ACC112 (cell line): Measurements from ENCODE around the gene TMEM26.
A peak's percentile ranks its signal among the peaks of the same experiment; 100 is the strongest.

Experiments
- H2AFZ ChIP-seq: fragments of 200-600 bp; sonication (generic); one replicate; pipeline ENCODE4 v1.6.0; 2017; ENCODE audit warnings: antibody characterized with exemption, low read length; ENCODE audit not compliant: unreplicated experiment
- H3K27ac ChIP-seq: fragments of 200-600 bp; sonication (generic); 2 replicates; pipeline ENCODE4 v1.5.1; 2014; ENCODE audit warnings: low read depth, mild to moderate bottlenecking, antibody characterized with exemption, low read length, moderate library complexity
- H3K27me3 ChIP-seq: fragments of 200-600 bp; sonication (generic); 2 replicates; pipeline ENCODE4 v1.6.1; 2014; ENCODE audit warnings: mild to moderate bottlenecking, antibody characterized with exemption, low read length, moderate library complexity, mixed read lengths; ENCODE audit not compliant: insufficient read depth
- H3K36me3 ChIP-seq: fragments of 200-600 bp; sonication (generic); 2 replicates; pipeline ENCODE4 v1.6.1; 2016; ENCODE audit warnings: mild to moderate bottlenecking, antibody characterized with exemption, low read length, moderate library complexity, mixed read lengths; ENCODE audit not compliant: insufficient read depth
- H3K4me1 ChIP-seq: fragments of 200-600 bp; sonication (generic); one replicate; pipeline ENCODE4 v1.6.1; 2016; ENCODE audit warnings: low read length, mixed read lengths; ENCODE audit not compliant: insufficient read depth, unreplicated experiment, control insufficient read depth
- H3K4me3 ChIP-seq: fragments of 200-600 bp; sonication (generic); 2 replicates; pipeline ENCODE4 v1.5.1; 2014; ENCODE audit warnings: mild to moderate bottlenecking, low read depth, low read length
- H3K79me2 ChIP-seq: fragments of 200-600 bp; sonication (generic); one replicate; pipeline ENCODE4 v1.6.0; 2016; ENCODE audit warnings: low read length; ENCODE audit not compliant: control insufficient read depth, unreplicated experiment, insufficient read depth

Gene TMEM26

GRCh38 chr10:61452655-61453641 is at the start of gene TMEM26:
TSS of gene TMEM26 (minus strand) at chr10:61453381. CDS start at chr10:61453081, 300 bp downstream.
- Histone ChIP-seq H3K36me3 (no peaks in the 10 kb centered on the region), H3K4me1 (no peaks in the 10 kb centered on the region), H3K27ac (no peak within 1 kb of the TSS), H3K4me3 (peak within 1 kb of the TSS; percentile 80), H2AFZ (peak within 1 kb of the TSS; percentile 55), H3K79me2 (no peaks in the 10 kb centered on the region), H3K27me3 (no peaks in the 10 kb centered on the region)

DNA sequence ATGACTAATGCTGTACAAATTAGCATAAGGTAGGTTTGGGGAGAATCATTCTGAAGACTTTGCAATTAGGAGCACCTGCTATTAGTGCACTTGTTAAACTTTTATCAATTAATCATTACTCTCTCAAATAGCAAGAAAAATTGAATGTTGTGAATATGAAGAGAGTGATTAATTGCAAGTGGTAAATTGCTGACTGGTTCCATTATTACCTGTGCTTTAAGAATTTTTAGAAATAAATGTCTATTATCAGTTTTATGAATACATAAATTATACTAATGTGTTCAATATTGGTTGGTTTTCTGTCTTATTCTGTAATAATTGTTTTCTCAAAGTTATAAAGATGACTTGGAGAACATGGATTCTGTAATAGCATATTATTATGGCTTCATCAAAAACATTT is 47.3 kb upstream of the TMEM26 start:
- no peak overlapping the region for H3K27ac ChIP-seq
- no peak overlapping the region for H2AFZ ChIP-seq
- peaks cover 9% of the 10 kb centered on the region for H3K4me1 ChIP-seq
- H3K79me2 ChIP-seq = no peaks in the 10 kb centered on the region
- no peaks in the 10 kb centered on the region for H3K36me3 ChIP-seq
- H3K4me3 ChIP-seq = no peak overlapping the region
- H3K27me3 ChIP-seq = no peaks in the 10 kb centered on the region

DNA sequence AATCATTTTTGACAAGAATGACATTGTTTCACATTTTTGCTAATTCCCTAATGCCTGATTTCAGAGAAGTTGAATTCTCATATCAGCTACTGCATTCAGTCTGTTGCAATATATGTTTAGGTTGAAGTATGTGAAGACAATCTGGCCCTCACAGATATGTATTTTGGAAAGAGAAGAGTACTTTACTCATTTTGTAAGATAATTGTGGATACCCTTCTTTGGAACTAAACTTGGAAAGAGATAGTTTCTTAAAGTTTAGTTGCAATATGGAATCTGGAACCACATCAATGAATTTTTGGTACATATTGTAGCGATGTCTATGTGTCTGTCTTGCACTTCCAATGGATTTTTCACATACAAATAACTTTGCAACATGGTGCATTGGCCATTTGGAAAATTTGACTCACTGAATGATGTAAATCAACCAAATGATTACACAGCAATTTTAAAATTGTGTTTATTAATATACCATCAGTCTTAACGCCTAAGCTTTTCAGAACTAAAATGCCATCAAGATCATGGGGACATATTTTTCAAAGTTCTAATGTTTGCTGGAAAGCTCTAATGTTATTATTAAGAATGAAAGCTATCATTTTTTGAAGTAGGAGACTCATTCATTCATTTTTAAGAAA is 39.3 kb upstream of the TMEM26 start:
- Histone ChIP-seq H3K4me3 (no peak overlapping the region), H3K36me3 (no peaks in the 10 kb centered on the region), H3K4me1 (peaks cover 5% of the 10 kb centered on the region), H3K79me2 (no peaks in the 10 kb centered on the region), H3K27me3 (no peaks in the 10 kb centered on the region), H3K27ac (no peak overlapping the region), H2AFZ (no peak overlapping the region)

DNA sequence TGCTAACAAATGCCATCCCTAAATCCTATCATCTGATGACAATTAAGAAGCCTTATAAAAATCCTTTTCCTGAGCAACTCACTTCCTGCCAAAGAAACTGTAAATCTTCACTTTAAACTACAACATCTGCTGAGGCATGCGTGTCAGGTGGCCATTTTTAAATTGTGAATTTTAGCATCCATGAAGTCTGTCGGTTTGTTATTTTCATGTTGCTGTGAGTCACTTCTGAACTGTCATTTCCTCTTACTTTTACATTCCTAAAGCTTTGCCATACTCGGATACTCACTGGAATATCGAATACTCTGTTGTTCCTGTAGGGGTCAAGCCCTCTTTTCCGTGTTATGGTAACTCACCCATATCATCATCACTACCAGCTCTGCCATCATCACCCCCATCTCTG is 34.3 kb upstream of the TMEM26 start:
- peak overlapping the region; percentile 19; the same call in 1 of the 2 replicates for H3K4me3 ChIP-seq
- H2AFZ ChIP-seq = no peak overlapping the region
- H3K4me1 ChIP-seq = peaks cover 23% of the 10 kb centered on the region
- H3K27me3 ChIP-seq = no peaks in the 10 kb centered on the region
- H3K36me3 ChIP-seq = no peaks in the 10 kb centered on the region
- H3K79me2 ChIP-seq = no peaks in the 10 kb centered on the region
- peak overlapping the region; percentile 6; the same call in 1 of the 2 replicates for H3K27ac ChIP-seq

DNA sequence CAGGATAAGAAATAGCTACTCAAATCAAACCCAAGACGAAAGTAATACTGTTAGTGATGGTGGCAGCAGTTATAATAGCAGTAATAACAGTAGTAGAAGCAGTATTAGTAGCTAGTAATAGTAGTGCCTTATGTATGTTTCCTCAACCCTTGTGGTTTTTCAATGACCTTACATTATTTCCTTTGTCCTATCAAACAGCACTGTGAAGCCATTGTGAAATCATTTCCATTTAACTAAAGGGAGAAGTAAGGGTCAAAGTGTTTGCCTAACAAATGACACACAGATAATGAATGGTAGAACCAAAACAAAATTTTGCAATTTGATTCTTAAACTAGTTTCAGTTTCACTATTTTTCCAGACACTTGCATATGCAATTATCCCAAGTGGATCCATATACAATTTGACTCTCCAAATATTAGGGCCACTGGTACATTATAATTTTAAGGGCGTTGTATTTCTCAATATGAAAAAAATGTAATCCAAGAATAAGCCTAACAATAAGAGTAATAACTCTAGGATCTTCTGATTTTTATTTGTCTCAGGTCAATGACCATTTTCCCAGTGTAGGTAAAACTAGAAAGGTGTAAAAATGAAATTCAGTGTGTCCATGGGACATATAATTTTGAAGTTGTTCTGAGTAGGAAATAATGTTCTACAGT is 33.7 kb upstream of the TMEM26 start:
- Histone ChIP-seq H3K4me1 (peaks cover 23% of the 10 kb centered on the region), H3K27me3 (no peaks in the 10 kb centered on the region), H3K4me3 (peak overlapping the region; percentile 19; the same call in 1 of the 2 replicates), H3K36me3 (no peaks in the 10 kb centered on the region), H3K27ac (peak overlapping the region; percentile 6; the same call in 1 of the 2 replicates), H3K79me2 (no peaks in the 10 kb centered on the region), H2AFZ (no peak overlapping the region)

DNA sequence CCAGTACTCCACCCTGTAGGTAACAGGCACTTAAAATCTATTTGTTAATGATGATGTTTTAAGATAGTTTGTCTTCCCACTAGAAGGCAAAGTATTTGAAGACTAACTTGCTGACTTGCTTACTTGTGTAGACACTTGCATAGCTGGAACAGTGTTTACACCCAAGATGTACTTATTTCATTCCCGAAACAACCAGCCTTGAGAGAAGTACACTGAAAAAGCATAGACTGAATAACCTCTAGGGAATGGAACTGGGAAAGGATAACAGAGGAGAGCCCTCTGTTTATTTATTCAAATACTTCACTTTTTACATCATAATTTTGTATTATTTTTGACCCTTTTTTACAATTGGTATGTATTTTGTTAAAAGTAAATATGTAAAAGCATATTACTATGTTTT is 33.1 kb upstream of the TMEM26 start:
- Histone ChIP-seq H3K27me3 (no peaks in the 10 kb centered on the region), H3K36me3 (no peaks in the 10 kb centered on the region), H3K4me3 (no peak overlapping the region), H3K4me1 (peaks cover 23% of the 10 kb centered on the region), H2AFZ (no peak overlapping the region), H3K27ac (0 out of 2 replicates have a peak overlapping the region, but pooled peaks have one; percentile 6), H3K79me2 (no peaks in the 10 kb centered on the region)

GRCh38 chr10:61481597-61481996 is 28.4 kb upstream of the TMEM26 start:
- Histone ChIP-seq H3K79me2 (no peaks in the 10 kb centered on the region), H3K36me3 (no peaks in the 10 kb centered on the region), H2AFZ (no peak overlapping the region), H3K4me3 (no peak overlapping the region), H3K27ac (no peak overlapping the region), H3K27me3 (no peaks in the 10 kb centered on the region), H3K4me1 (peaks cover 13% of the 10 kb centered on the region)

DNA sequence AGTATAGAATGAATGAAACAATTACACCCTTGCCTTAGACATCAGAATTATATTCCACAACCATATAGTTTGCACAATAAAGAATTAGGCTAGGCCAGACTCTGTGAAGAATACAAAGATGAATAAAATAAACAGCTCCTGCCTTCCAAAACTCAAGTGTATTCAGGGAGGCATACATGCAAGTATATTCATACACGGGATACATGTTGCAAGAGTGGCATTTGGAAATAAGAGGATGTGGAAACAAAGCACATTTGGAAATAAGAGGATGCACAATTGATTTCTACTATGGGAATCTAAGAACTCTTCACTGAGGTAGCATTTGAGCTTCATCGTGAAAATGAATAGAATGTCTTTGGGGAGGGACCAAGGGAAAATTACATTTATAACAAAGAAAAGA is 27.0 kb upstream of the TMEM26 start:
- H3K27me3 ChIP-seq = no peaks in the 10 kb centered on the region
- no peak overlapping the region for H3K4me3 ChIP-seq
- no peak overlapping the region for H3K27ac ChIP-seq
- H3K4me1 ChIP-seq = peaks cover 7% of the 10 kb centered on the region
- H2AFZ ChIP-seq = no peak overlapping the region
- H3K79me2 ChIP-seq = no peaks in the 10 kb centered on the region
- H3K36me3 ChIP-seq = no peaks in the 10 kb centered on the region

GRCh38 chr10:61478621-61479312 is 25.6 kb upstream of the TMEM26 start:
- Histone ChIP-seq H3K4me1 (peaks cover 10% of the 10 kb centered on the region), H2AFZ (no peak overlapping the region), H3K36me3 (no peaks in the 10 kb centered on the region), H3K27ac (no peak overlapping the region), H3K4me3 (no peak overlapping the region), H3K79me2 (no peaks in the 10 kb centered on the region), H3K27me3 (no peaks in the 10 kb centered on the region)

DNA sequence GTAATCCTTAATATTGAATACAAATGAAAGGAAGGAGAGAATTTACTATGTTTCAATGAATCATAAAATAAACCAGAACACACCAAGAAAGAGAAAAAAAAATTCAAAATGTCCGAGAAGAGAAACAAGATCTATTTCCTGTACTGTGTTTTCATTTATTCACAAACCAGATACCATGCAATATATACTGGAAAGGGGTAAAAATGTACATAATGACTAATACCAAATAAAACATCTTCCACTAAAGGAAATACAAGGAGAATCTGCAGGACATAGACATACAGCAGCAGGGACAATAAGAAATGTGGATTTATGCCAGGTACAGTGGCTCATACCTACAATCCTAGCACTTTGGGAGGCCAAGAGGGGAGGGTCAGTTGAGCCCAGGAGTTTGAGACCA is 24.3 kb upstream of the TMEM26 start:
- Histone ChIP-seq H3K27me3 (no peaks in the 10 kb centered on the region), H3K79me2 (no peaks in the 10 kb centered on the region), H3K36me3 (no peaks in the 10 kb centered on the region), H3K27ac (0 out of 2 replicates have a peak overlapping the region, but pooled peaks have one; percentile 12), H3K4me1 (peaks cover 10% of the 10 kb centered on the region), H2AFZ (peak overlapping the region; percentile 53), H3K4me3 (no peak overlapping the region)
